Suprapubic skin (tissue), 4 donors: Measurements from ENCODE around the gene KL. TPM values are rescaled to one million over a fixed set of nuclear protein-coding genes. Genes with fewer than 3 reads are reported as not detected.

Source experiments
- DNase-seq, 2 donors: peaks; one replicate each; pipeline ENCODE4 v3.0.0-alpha.2; 2019; ENCODE audit warnings: low spot score in 2 of 2
- H3K27ac ChIP-seq: fragments of 200-600 bp; sonication (generic); one replicate; pipeline ENCODE4 v1.5.1; 2019
- H3K27me3 ChIP-seq: fragments of 200-600 bp; sonication (generic); one replicate; pipeline ENCODE4 v1.5.1; 2019
- H3K36me3 ChIP-seq: fragments of 200-600 bp; sonication (generic); one replicate; pipeline ENCODE4 v1.5.1; 2019
- H3K4me1 ChIP-seq: fragments of 200-600 bp; sonication (generic); one replicate; pipeline ENCODE4 v1.5.1; 2019
- H3K4me3 ChIP-seq: fragments of 200-600 bp; sonication (generic); one replicate; pipeline ENCODE4 v1.5.1; 2019; ENCODE audit warnings: mild to moderate bottlenecking
- H3K9me3 ChIP-seq: fragments of 200-600 bp; sonication (generic); one replicate; pipeline ENCODE4 v1.5.1; 2019
- EP300 ChIP-seq: sonication (generic); formaldehyde crosslinking; IDR thresholded peaks from one replicate; pipeline ENCODE4 v1.6.1; 2017; ENCODE audit warnings: antibody characterized with exemption
- POLR2A ChIP-seq, 2 donors: fragments of 450-650 bp; IDR thresholded peaks; one replicate each; pipeline ENCODE4 v1.6.1; 2017; ENCODE audit warnings: antibody characterized with exemption in 2 of 2, mild to moderate bottlenecking in 2 of 2, moderate library complexity in 2 of 2
- POLR2AphosphoS5 ChIP-seq, 3 donors: sonication (generic); formaldehyde crosslinking; IDR thresholded peaks; one replicate each; pipeline ENCODE4 v1.6.1; 2017; ENCODE audit warnings: antibody characterized with exemption in 3 of 3
- WGBS: methylation state at CpG from one replicate; pipeline ENCODE4 v1.1.5; 2018; 5-methylcytosine and 5-hydroxymethylcytosine counted together
- total RNA-seq, 4 donors: library from RNA; depleted of rRNA; stranded (reverse); fragments of >200 nt; gene quantifications; one replicate each; pipeline ENCODE4 v1.1.0, GENCODE V29; 2016
- TF ChIP-seq, protein P1 (sequence below), 2 donors: fragments of 200-600 bp in 1 of 2; fragments of 450-650 bp in 1 of 2; sonication (generic) in 1 of 2; IDR thresholded peaks; one replicate each; pipeline ENCODE4 v1.5.1; 2016 to 2019; ENCODE audit warnings: antibody characterized with exemption in 2 of 2, mild to moderate bottlenecking in 1 of 2, moderate library complexity in 1 of 2

The KL gene
- total RNA-seq, 4 donors from 2014 or later, result 0.95 to 1.6 (median 1.6) TPM

GRCh38 chr13:33004511-33004910 is 11.7 kb upstream of the KL start:
- WGBS, result 11% methylated on average over 3 of the region's 3 CpGs
- TF ChIP-seq POLR2A (IDR thresholded peaks at IDR 0.05) (no peak), POLR2AphosphoS5 (IDR thresholded peaks at IDR 0.05) (peak in 1 of 3 donors; percentile 27)
- TF ChIP-seq, protein P1, sequence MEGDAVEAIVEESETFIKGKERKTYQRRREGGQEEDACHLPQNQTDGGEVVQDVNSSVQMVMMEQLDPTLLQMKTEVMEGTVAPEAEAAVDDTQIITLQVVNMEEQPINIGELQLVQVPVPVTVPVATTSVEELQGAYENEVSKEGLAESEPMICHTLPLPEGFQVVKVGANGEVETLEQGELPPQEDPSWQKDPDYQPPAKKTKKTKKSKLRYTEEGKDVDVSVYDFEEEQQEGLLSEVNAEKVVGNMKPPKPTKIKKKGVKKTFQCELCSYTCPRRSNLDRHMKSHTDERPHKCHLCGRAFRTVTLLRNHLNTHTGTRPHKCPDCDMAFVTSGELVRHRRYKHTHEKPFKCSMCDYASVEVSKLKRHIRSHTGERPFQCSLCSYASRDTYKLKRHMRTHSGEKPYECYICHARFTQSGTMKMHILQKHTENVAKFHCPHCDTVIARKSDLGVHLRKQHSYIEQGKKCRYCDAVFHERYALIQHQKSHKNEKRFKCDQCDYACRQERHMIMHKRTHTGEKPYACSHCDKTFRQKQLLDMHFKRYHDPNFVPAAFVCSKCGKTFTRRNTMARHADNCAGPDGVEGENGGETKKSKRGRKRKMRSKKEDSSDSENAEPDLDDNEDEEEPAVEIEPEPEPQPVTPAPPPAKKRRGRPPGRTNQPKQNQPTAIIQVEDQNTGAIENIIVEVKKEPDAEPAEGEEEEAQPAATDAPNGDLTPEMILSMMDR (IDR thresholded peaks at IDR 0.05), result no peak
- no peak overlapping the region for H3K4me3 ChIP-seq
- peaks cover 14% of the 10 kb centered on the region for H3K4me1 ChIP-seq
- no peaks in the 10 kb centered on the region for H3K36me3 ChIP-seq
- H3K27me3 ChIP-seq, result no peaks in the 10 kb centered on the region
- DNase-seq, result peak in 1 of 2 donors; percentile 74
- peak overlapping the region; percentile 70 for H3K27ac ChIP-seq
- peaks cover 7% of the 10 kb centered on the region for H3K9me3 ChIP-seq

DNA sequence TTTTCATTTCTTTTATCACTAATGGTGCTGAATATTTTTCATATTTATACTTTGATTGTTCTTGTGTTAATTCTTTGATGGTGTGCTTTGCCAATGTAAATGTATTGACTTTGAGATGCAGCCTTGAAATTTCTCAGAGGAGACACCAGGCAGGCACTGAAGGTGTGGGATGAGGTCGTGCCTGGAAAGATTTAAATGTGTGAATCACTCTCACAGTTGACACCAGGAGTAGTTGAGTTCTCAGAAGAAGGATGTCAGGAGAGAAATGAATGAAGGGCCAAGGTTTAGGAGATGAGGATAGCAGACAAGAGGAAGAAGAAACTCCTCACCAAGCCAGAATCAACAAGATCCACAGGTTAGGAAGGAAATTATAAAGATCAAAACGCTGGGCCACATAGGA is 10.1 kb upstream of the KL start:
- Histone ChIP-seq H3K4me3 (no peak overlapping the region), H3K27me3 (no peaks in the 10 kb centered on the region), H3K9me3 (peaks cover 7% of the 10 kb centered on the region), H3K4me1 (peaks cover 14% of the 10 kb centered on the region), H3K36me3 (no peaks in the 10 kb centered on the region), H3K27ac (no peak overlapping the region)
- 69% methylated on average over 2 of the region's 2 CpGs for WGBS
- DNase-seq, result no peak
- TF ChIP-seq, protein P1 (IDR thresholded peaks at IDR 0.05), result no peak
- TF ChIP-seq POLR2AphosphoS5 (IDR thresholded peaks at IDR 0.05) (no peak), POLR2A (IDR thresholded peaks at IDR 0.05) (no peak), EP300 (no peak)

- no peak for DNase-seq
- Histone ChIP-seq H3K27me3 (no peaks in the 10 kb centered on the region), H3K36me3 (no peaks in the 10 kb centered on the region), H3K27ac (no peak overlapping the region), H3K4me3 (no peak overlapping the region), H3K4me1 (peaks cover 14% of the 10 kb centered on the region), H3K9me3 (peaks cover 7% of the 10 kb centered on the region)
- no peak for TF ChIP-seq POLR2A (IDR thresholded peaks at IDR 0.05)
- TF ChIP-seq EP300, result no peak
- TF ChIP-seq, protein P1 (IDR thresholded peaks at IDR 0.05), result no peak
- no peak for TF ChIP-seq POLR2AphosphoS5 (IDR thresholded peaks at IDR 0.05)
- 97% methylated on average over 3 of the region's 3 CpGs for WGBS
Measured at GRCh38 chr13:33006638-33007037, 9.6 kb upstream of the KL start.

DNA sequence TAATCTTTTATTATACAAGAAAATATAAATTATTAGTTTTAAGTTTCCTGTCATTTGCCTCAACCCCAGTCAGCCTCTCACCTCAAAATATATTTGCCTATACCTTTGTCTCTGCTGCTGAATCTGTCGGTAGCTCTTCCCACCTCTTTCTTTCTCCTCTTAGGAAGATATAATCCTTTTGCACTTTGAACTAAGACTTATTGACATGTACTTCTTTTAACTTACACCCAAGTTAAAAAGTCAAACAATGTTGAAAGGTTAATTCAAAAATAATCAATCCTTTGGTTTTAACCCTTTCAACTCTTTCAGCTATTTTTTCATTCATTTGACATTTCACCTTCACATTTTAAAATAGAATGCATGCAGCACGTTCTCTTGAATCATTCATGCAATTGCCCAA is 9.0 kb upstream of the KL start:
- Histone ChIP-seq H3K4me1 (peaks cover 14% of the 10 kb centered on the region), H3K4me3 (no peak overlapping the region), H3K27ac (no peak overlapping the region), H3K27me3 (no peaks in the 10 kb centered on the region), H3K9me3 (peaks cover 7% of the 10 kb centered on the region), H3K36me3 (no peaks in the 10 kb centered on the region)
- 81% methylated on average over 2 of the region's 2 CpGs for WGBS
- no peak for DNase-seq
- TF ChIP-seq EP300, result no peak
- no peak for TF ChIP-seq POLR2A (IDR thresholded peaks at IDR 0.05)
- TF ChIP-seq POLR2AphosphoS5 (IDR thresholded peaks at IDR 0.05), result no peak
- TF ChIP-seq, protein P1 (IDR thresholded peaks at IDR 0.05), result no peak

DNA sequence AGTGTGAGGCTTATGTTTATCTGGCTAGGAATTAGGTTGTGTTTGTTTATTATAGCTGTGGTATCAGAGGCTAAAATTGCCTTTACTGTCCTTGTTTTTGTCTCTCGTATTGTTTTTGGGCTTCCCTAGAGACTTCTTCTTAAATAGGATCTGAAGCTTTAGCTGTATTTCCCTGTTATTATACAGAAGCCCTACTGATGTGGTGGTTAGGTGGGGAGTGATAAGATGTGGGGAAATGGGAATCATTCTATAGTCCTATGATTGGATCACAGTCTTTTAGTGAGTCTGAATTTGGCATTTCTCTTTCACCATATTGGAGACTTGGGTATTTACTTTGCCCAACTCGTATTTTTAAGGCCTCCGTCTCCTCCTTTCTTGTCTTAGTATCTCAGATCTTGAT is 8.3 kb upstream of the KL start:
- Histone ChIP-seq H3K36me3 (no peaks in the 10 kb centered on the region), H3K4me3 (no peak overlapping the region), H3K27me3 (no peaks in the 10 kb centered on the region), H3K9me3 (peaks cover 7% of the 10 kb centered on the region), H3K4me1 (peaks cover 14% of the 10 kb centered on the region), H3K27ac (no peak overlapping the region)
- WGBS, result 95% methylated on average over 3 of the region's 3 CpGs
- TF ChIP-seq POLR2AphosphoS5 (IDR thresholded peaks at IDR 0.05), result no peak
- no peak for TF ChIP-seq POLR2A (IDR thresholded peaks at IDR 0.05)
- TF ChIP-seq, protein P1 (IDR thresholded peaks at IDR 0.05), result no peak
- no peak for TF ChIP-seq EP300
- no peak for DNase-seq
